Measurements from ENCODE around the gene UBE2E2. TPM values are rescaled to one million over a fixed set of nuclear protein-coding genes. Genes with fewer than 3 reads are reported as not detected.

UBE2E2 gene
- total and polyA plus RNA-seq, 2 of the 13 experiments (the other 11 are each of a cell fraction or from before 2014, with no cell fraction given) = 0.77 to 1.5 TPM

- no peaks in the 10 kb centered on the region for H4K20me1 ChIP-seq (ENCODE audit: insufficient read depth, low read length)
- in situ Hi-C loops (cut with HindIII; ENCODE audit: extremely low pct_ligation_motif_present, low pct_unique_long_range_greater_than_20kb) = no loop called here
- no peaks in the 10 kb centered on the region for H3K36me3 ChIP-seq (replicated peaks in 1 of 2; ENCODE audit: control insufficient read depth in 1 of 2, insufficient read depth in 2 of 2, low read length in 2 of 2)
- no peak overlapping the region for H3K9ac ChIP-seq (ENCODE audit: insufficient read depth, low read depth, low read length)
- no peaks in the 10 kb centered on the region for H3K27me3 ChIP-seq (ENCODE audit: control insufficient read depth in 1 of 2, insufficient read depth in 2 of 2, low read length in 2 of 2)
- intact Hi-C loops (cut with micrococcal nuclease; ENCODE audit: unreplicated experiment) = no loop called here
- no peak for FAIRE-seq
- no peaks in the 10 kb centered on the region for H3K4me1 ChIP-seq (ENCODE audit: insufficient read depth, low read length)
- no peaks in the 10 kb centered on the region for H3K79me2 ChIP-seq (ENCODE audit: insufficient read depth, low read length)
- H2AFZ ChIP-seq (ENCODE audit: low read length) = no peak overlapping the region
- ATAC-seq = no peak
- ChIA-PET CTCF (ENCODE audit: low intra/inter-chr PET ratio, low total read pairs) (no interaction called here), POLR2A (no interaction called here)
- no TSS peak for BruUV-seq (replicated peaks)
- WGBS (ENCODE audit: low lambda C conversion rate) = 15% methylated on average over 5 of the region's 5 CpGs
- H3K4me3 ChIP-seq (replicated peaks in 1 of 3; ENCODE audit: insufficient read depth in 1 of 3, low read depth in 2 of 3, low read length in 3 of 3) = no peak overlapping the region
- no peaks in the 10 kb centered on the region for H3K9me3 ChIP-seq (ENCODE audit: low read length)
- H3K4me2 ChIP-seq (ENCODE audit: low read depth, low read length) = no peak overlapping the region
- no peak overlapping the region for H3K27ac ChIP-seq (ENCODE audit: extremely low read length, insufficient read depth, low read length)
- TF ChIP-seq GFI1 (CRISPR knock-in tag; IDR thresholded peaks at IDR 0.05; ENCODE audit: borderline replicate concordance) = no peak
- TF ChIP-seq ZMYM4 (CRISPR knock-in tag; IDR thresholded peaks at IDR 0.05) = no peak
- TF ChIP-seq ZNF660 (CRISPR knock-in tag; IDR thresholded peaks at IDR 0.05; ENCODE audit: borderline replicate concordance, low read depth) = no peak
- no peak for TF ChIP-seq ZFX (CRISPR knock-in tag; IDR thresholded peaks at IDR 0.05; ENCODE audit: low read depth)
- no peak for TF ChIP-seq TSC22D2 (CRISPR knock-in tag; IDR thresholded peaks at IDR 0.05; ENCODE audit: borderline replicate concordance)
- DNase-seq (ENCODE audit: low spot score) = no peak
Measured at GRCh38 chr3:23481011-23481615, 278.0 kb downstream of the UBE2E2 start.

- Histone ChIP-seq H3K4me1 (ENCODE audit: insufficient read depth, low read length) (no peaks in the 10 kb centered on the region), H2AFZ (ENCODE audit: low read length) (no peak overlapping the region), H3K36me3 (replicated peaks in 1 of 2; ENCODE audit: control insufficient read depth in 1 of 2, insufficient read depth in 2 of 2, low read length in 2 of 2) (no peaks in the 10 kb centered on the region), H3K27me3 (ENCODE audit: control insufficient read depth in 1 of 2, insufficient read depth in 2 of 2, low read length in 2 of 2) (no peaks in the 10 kb centered on the region), H3K9me3 (ENCODE audit: low read length) (no peaks in the 10 kb centered on the region), H4K20me1 (ENCODE audit: insufficient read depth, low read length) (no peaks in the 10 kb centered on the region), H3K79me2 (ENCODE audit: insufficient read depth, low read length) (no peaks in the 10 kb centered on the region), H3K9ac (ENCODE audit: insufficient read depth, low read depth, low read length) (no peak overlapping the region), H3K4me3 (replicated peaks in 1 of 3; ENCODE audit: insufficient read depth in 1 of 3, low read depth in 2 of 3, low read length in 3 of 3) (no peak overlapping the region), H3K4me2 (ENCODE audit: low read depth, low read length) (no peak overlapping the region), H3K27ac (ENCODE audit: extremely low read length, insufficient read depth, low read length) (no peak overlapping the region)
- DNase-seq (ENCODE audit: low spot score) (no peak), FAIRE-seq (no peak), ATAC-seq (no peak)
- POLR2A ChIA-PET = no interaction called here
- in situ Hi-C loops (cut with HindIII; ENCODE audit: extremely low pct_ligation_motif_present, low pct_unique_long_range_greater_than_20kb) = no loop called here
- 0% methylated on average over 3 of the region's 3 CpGs for WGBS (ENCODE audit: low lambda C conversion rate)
- no TSS peak for BruUV-seq (replicated peaks)
- CTCF ChIA-PET (ENCODE audit: low intra/inter-chr PET ratio, low total read pairs) = no interaction called here
- intact Hi-C loops (cut with micrococcal nuclease; ENCODE audit: unreplicated experiment) = no loop called here
- TF ChIP-seq FIP1L1 (IDR thresholded peaks at IDR 0.05; ENCODE audit: borderline replicate concordance, insufficient read depth, low read depth, low read length) = no peak
- TF ChIP-seq ZNF775 (CRISPR knock-in tag; IDR thresholded peaks at IDR 0.05; ENCODE audit: borderline replicate concordance) = no peak
- TF ChIP-seq TIGD3 (CRISPR knock-in tag; IDR thresholded peaks at IDR 0.05; ENCODE audit: borderline replicate concordance) = no peak
- no peak for TF ChIP-seq ZNF749 (CRISPR knock-in tag; IDR thresholded peaks at IDR 0.05; ENCODE audit: borderline replicate concordance)
- TF ChIP-seq ZEB1 (IDR thresholded peaks at IDR 0.05; ENCODE audit: insufficient replicate concordance, low read depth) = no peak
- no peak for TF ChIP-seq ELF1 (CRISPR knock-in tag; IDR thresholded peaks at IDR 0.05)
- no peak for TF ChIP-seq FOSL1 (CRISPR knock-in tag; IDR thresholded peaks at IDR 0.05; ENCODE audit: borderline replicate concordance)
- TF ChIP-seq RAD21 (CRISPR knock-in tag; IDR thresholded peaks at IDR 0.05) = no peak
- TF ChIP-seq AGO1 (IDR thresholded peaks at IDR 0.05; ENCODE audit: low read depth, low read length, poor library complexity, severe bottlenecking) = no peak
- no peak for TF ChIP-seq MBD4 (IDR thresholded peaks at IDR 0.05; ENCODE audit: borderline replicate concordance, low read length)
- TF ChIP-seq IKZF5 (CRISPR knock-in tag; IDR thresholded peaks at IDR 0.05) = no peak
Measured at GRCh38 chr3:23481616-23482278, 278.6 kb downstream of the UBE2E2 start.

All from HepG2 (cell line).